Measurements from ENCODE around the gene RETN.

The RETN gene

DNA sequence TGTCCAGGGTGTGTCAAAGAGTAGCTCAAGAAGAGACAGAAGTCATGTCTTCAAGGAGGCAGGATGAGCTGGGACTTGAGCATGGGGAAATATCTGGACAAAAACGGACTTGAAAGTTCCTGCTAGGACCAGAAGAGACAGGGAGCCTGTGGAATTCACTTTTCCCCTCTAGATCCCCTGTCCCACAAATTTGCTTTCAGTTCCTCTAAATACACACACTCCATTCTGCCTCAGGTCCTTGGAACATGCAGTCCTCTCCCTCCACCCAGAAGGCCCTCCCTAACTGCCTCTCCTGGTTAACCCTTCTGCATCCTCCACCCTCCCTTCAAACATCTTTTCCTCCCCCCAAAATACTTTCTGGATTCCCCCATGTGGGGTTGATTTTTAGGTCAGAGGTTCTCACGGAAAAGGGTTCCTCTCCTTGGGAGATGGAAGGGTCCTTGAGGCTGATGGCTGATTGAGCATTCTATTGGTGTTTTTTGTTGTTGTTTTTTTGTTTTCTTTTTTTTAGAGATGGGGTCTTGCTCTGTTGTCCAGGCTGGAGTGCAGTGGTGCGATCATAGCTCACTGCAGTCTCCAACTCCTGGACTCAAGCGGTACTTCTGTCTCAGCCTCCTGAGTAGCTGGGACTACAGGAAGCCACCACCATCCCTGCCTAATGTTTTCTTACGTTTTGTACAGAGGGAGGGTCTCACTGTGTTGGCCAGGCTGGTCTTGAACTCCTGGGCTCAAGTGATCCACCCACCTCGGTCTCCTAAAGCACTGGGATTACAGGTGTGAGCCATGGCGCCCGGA is 6.9 kb upstream of the RETN start:
- DNase-seq: no peak

DNA sequence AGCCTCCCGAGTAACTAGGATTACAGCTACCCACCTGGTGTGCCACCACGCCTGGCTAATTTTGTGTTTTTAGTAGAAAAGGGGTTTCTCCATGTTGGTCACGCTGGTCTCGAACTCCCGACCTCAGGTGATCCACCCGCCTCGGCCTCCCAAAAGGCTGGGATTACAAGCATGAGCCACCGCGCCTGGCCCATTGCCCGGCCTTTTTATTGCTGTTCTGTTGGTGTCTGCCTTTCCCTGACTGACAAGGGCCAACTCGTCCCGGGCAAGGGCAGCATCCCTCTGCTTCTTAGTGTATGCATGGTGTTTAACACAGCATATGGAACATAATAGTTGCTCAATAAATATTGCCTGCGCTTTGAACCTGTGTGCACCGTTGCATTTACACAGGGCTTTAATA is 6.2 kb upstream of the RETN start:
- DNase-seq: no peak

DNA sequence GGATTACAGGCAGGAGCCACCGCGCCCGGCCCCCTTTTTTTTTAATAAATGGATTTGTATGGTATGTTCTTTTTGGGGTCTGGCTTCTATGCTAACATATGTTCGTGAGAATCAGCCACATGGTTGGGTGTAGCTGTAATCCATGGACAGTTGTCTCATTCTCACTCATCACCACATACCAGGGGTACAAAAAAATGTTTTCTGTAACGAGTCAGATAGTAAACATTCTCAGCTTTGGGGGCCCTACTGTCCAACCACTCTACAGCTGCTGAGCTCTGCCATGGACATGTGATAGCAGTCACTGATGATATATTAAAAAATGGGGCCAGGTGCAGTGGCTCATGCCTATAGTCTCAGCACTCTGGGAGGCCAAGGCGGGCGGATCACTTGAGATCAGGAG is 5.1 kb upstream of the RETN start:
- DNase-seq: no peak

DNA sequence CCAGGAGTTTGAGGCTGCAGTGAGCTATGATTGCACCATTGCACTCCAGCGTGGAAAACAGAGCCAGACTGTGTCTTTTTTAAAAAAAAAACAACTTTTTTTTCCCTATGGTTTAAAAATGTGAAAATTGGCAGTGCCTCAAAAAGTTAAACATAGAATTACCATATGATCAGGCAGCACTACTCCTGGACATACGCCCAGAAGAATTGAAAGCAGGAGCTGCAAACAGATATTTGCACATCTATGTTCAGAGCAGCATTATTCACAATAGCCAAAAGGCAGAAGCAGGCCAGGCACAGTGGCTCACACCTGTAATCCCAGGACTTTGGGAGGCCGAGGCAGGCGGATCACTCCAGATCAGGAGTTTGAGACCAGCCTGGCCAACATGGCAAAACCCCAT is 3.8 kb upstream of the RETN start:
- DNase-seq: no peak

DNA sequence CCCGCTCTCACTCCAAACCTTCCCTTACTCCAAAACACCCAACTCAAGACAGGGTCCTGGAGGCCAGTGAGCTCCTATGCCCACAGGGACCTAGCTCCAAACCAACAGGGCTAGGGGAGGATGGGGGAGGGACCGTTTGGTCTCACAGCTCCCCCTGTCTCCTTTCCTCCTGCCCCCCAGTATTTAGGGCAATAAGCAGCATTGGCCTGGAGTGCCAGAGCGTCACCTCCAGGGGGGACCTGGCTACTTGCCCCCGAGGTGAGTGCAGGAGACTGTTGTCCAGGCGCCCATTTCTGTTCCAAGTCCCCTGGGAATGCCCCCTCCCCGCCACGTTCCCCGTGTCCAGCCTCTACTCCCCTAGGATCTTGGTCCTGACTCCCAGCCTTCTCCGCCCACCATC is 792 bp downstream of the RETN start:
- no peak for DNase-seq

DNA sequence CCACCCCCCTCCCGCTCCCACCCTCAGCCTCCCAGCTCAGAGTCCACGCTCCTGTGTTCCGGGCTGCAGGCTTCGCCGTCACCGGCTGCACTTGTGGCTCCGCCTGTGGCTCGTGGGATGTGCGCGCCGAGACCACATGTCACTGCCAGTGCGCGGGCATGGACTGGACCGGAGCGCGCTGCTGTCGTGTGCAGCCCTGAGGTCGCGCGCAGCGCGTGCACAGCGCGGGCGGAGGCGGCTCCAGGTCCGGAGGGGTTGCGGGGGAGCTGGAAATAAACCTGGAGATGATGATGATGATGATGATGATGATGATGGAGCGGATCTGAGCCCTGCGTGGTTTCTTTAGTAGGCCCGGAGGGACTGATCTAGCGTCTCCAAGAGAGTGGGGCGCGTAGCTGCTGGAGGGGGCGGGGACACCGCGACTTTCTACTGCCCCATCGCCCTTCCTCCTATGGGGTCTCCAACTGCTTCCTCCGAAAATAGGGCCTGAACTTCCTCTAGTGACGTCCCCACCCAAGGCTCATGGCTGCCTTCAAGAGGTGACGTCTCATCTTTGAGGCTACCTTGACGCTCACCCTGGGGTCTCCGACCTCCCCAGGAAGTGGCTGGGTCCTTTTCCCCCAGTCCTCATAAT is 1.4 kb downstream of the RETN start:
- DNase-seq: peak; percentile 34 to 50

DNA sequence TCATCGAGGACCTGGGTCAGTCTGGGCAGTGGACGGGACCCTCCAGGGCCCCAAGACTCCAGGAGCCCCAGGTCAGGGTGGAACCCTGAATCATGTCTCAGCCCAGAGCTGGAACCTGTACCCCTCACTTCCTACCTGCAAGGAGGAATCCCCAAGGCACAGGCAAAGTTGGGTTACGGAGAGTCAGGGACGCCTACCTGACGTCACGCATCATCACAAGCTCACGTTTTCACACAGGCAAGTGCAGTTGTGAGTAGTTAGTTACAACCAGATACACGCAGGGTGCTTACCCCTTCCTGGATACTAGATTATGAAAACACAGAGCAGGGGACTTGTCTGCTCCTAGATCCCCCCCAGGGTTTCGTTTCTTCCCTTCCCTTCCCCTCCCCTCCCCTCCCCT is 1.9 kb downstream of the RETN start:
- no peak for DNase-seq

DNA sequence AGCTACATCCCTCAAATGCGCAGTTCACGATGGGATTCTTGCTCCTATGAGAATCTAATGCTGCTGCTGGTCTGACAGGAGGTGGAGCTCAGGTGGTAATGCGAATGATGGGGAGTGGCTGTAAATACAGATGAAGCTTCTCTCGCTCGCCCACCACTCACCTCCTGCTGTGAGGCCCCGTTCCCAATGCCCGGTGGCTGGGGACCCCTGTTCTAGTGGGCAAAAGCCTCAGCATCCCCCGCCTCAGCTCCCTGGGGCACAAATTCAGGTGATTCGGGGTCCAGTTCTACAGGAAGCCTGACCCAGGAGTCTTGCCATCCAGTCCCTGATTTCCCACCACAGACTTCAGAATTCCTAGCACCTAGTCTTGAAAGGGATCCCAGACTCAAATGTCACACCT is 3.7 kb downstream of the RETN start:
- DNase-seq: no peak

DNA sequence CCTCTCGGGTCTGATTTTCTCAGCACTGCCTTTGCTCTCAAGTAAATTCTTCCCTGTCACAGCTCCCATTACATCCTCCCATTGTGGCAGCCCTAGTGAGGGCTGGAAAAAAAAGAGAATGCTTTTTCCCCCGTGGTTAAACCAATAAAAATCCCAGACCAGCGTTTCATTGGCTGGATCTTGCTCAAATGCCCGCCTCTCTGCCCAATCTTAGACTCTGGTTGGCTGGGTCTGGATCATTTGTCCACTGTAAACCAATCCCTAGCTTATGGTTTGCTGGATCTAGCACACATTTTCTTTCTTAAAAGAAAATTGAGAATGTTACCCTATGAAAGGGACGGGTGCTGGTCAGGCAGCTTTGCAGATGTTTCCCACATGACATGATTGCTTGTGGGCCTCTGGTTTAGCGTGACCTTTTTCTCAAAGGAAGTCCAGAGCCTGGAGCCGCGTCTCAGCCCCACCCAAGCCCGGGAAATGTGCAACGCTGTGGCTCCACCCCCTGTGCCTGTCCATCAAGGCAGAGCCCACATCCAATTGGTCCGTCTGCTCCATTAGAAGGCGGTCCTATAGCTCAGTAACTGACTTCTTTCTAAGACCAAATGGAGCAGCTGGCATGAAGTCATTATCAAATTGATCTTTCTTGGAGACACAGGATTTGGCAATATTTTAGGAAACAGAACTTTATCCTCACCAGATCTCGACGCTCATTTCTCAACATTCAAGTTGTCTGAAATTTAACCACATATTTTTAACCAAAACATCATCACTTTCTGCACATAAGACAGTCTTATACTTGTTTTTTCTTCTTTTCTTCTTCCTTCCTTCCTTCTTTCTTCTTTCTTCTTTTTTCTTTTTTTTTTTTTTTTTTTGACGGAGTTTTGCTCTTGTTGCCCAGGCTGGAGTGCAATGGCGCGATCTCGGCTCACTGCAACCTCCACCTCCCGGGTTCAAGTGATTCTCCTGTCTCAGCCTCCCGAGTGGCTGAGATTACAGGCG is 5.5 kb downstream of the RETN start:
- peak; percentile 56 to 76 for DNase-seq

DNA sequence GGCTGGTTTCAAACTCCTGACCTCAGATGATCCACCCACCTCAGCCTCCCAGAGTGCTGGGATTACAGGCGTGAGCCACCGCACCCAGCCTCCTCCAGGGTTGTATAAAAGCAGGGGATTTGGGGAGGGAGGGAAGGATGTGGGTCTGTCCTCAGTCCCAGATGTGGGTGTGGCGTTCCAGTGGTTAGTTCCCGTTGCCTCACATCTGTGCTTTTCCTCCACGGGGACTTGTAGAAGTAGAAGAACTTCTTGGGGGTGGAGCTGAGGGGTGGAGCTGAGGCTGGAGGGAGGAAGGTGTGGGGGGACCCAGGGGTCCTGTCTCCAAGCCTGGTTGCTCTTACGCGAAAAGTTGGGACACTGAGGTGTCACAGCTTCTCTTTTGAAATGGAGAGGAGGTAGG is 7.5 kb downstream of the RETN start:
- DNase-seq: peak in 1 of 2 donors; percentile 29

DNA sequence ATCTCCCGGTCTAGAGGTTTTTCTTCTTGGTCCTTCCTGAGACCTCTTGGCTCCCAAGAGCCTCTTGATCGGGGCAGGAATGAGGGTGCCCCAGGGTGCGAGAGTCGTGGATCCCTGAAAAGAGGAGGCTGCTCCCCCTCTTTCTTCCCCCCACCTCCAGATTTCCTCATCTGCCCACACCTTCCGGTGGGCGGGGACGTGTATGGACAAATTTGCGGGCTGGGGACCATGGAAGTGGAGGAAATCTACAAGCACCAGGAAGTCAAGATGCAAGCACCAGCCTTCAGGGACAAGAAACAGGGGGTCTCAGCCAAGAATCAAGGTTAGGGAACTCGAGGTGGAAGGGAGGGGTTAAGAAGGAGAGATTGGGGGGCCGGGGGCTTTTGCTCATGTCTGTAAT is 8.0 kb downstream of the RETN start, which contains the start of gene MCEMP1:
Gene MCEMP1 (plus strand): TSS at position 237 of the 400 bp plus-strand sequence. CDS start 31 bp downstream, at position 268.
- DNase-seq: no peak

DNA sequence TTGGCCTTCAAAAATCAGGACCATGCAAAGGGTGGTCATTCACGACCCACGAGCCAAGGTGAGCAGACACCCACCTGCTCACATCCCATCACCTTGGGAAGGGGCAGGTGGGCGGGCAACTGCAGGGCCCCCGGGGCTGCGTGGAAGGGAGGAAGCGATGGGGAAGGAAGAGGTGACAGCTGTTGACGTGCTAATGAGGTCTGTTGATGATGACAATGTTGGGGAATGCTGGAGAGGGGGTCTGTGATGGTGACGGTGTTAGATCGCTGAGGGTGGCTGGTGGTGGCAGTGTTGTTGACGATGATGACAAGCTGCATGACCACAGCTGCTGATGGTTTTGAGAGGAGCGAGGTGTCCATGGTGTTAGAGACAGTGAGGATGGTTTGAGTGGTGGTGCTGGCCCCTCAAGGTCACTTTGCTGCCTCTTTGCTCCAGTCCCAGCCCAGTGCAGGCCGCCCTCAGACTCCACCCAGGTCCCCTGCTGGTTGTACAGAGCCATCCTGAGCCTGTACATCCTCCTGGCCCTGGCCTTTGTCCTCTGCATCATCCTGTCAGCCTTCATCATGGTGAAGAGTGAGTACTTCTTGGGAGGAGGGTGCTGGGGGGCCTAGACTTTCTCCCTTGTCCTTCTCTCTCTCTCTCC is 8.9 kb downstream of the RETN start:
- no peak for DNase-seq

DNA sequence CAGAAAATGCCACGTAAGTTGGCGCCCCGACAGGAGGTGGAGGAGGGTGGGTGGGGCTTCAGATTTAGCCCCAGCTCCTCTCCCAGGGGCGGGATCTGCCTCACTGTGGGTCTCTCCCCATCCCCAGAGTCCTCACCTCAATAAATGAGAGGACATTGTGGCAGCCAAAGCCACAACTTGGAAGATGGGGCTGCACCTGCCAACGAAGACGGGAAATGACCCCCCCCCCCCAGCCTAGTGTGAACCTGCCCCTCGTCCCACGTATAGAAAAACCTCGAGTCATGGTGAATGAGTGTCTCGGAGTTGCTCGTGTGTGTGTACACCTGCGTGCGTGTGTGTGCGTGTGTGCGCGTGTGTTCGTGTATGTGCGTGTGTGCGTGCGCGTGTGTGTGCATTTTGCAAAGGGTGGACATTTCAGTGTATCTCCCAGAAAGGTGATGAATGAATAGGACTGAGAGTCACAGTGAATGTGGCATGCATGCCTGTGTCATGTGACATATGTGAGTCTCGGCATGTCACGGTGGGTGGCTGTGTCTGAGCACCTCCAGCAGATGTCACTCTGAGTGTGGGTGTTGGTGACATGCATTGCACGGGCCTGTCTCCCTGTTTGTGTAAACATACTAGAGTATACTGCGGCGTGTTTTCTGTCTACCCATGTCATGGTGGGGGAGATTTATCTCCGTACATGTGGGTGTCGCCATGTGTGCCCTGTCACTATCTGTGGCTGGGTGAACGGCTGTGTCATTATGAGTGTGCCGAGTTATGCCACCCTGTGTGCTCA is 10.3 kb downstream of the RETN start:
- peak; percentile 79 to 82 for DNase-seq

DNA sequence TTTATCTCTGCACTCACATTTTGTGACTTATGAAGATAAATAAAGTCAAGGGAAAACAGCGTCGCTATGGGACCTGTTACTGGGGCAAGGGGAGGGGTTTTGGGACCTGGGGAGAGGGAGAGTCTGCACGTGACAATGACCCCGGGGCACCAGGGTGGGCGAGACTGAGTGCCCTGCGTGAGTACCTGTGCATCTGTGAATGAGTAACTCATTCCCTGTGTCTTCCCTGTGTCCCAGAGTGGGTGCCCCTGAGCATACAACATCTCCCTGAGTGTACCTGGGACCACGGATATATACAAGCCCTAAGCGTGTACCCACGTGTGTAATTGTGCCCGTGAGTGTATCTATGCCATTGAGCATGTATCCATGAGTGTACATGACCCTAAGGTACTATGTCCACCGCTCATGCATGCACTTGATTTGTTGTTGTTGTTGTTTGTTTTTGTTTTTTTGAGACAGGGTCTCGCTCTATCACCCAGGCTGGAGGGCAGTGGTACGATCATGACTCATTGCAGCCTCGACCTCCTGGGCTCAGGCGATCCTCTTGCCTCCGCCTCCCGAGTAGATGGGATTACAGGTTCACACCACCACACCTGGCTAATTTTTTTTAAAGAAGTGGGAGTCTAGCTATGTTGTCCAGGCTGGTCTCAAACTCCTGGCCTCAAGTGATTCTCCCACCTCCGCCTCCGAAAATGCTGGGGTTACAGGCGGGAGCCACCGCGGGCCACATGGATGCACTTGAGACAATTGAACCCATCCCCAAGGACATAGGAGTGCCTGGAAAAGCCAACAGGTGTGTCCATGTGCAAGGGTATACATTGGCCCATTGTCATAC is 11.1 kb downstream of the RETN start:
- no peak for DNase-seq

DNA sequence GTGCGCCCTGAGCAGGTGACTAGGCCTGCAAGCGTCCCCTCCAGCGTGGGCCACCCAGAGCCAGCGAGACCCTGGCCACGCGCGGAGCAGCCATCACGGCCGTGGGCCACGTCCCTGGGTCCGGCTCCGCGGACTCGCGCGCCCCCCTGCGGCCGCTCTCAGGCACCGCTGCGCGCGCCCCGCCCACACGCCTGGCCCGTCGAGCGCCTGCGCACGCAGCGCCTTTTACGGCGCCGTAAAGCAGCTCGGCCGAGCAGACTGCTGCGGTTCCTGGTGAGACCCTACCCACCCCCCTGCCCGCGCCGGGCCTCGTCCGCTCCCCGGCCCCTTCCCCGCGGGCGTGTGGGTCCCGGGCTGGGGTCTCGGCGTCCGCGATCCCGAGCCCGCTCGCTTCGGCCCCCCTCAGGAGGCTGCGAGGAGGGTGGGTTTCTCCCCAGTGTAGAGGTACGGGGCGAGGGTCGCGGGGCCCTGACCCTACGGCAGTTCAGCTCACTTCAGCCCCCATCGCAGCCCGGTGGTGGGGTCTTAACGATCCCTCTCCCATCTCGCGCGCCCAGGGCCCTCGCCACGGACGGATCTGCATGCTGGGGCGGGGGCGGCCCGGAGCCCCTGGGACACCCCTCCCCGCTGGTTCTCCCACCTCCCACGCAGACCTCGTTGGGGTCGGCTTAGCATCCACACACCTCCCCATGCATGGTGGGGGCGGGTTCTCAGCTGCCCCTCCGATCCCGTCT is 11.9 kb downstream of the RETN start, which contains the start of gene TRAPPC5:
Gene TRAPPC5 (plus strand): TSS at position 228 of the 734 bp plus-strand sequence. CDS start 1,421 bp downstream, outside the sequence.
- peak; percentile 89 to 91 for DNase-seq

DNA sequence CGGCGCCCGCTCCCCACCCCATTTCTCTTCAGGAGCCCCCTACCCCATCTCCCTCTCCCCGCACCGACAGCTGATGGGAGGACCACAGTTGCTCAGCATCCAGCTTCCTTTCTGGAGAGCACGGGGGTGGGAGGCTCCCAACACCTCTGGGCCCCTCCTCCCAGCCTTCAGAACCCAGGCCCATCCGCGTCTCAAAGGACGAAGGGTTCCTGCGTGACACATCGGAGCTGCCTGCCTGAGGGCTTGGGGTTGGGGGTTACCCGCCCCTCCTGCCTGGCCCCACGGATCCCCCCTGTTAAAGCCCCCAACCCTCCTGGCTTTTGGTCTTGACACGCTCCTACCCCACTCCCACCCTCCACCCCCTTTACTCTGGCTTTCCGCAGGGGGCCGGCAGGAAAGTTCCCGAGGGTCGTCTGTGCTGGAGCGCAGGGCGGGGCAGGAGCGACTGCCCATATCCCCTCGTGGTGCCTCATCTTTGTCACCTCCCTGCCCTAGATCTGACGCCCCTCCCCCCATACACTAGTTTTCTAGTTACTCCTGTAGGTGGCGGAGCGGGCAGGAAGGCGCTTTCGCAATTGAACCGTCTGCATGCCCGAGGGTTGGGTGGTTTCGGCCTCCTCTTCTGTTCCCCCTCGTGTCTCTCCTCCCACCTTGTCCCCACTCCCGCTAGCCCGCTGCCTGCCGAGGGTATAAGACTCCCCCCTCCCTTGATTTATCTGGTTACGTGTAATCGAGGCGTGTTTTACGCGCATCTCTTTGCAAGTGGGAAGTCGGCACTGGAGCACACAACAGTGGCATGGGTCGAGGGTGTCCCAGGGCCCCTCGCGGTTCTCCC is 12.7 kb downstream of the RETN start:
- peak; percentile 87 to 89 for DNase-seq

DNA sequence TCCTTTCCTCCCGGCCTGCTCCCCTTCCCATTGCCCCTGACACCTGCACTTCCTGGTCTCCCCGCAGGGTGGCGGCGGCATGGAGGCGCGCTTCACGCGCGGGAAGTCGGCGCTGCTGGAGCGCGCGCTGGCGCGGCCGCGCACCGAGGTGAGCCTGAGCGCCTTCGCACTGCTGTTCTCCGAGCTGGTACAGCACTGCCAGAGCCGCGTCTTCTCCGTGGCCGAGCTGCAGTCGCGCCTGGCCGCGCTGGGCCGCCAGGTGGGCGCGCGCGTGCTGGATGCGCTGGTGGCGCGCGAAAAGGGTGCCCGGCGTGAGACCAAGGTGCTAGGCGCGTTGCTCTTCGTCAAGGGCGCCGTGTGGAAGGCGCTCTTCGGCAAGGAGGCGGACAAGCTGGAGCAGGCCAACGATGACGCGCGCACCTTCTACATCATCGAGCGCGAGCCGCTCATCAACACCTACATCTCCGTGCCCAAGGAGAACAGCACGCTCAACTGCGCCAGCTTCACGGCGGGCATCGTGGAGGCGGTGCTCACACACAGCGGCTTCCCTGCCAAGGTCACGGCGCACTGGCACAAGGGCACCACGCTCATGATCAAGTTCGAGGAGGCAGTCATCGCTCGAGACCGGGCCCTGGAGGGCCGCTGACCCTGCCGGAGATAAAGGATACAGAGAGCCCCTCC is 13.5 kb downstream of the RETN start:
- DNase-seq: no peak
